Muscle layer of colon (tissue), 2 donors: ENCODE data around the gene TNFSF4.

Experiments
- H3K27ac ChIP-seq: one replicate; pipeline ENCODE4 v1.7.0; 2013; ENCODE audit warnings: low read depth, mild to moderate bottlenecking, low read length, moderate library complexity
- H3K27me3 ChIP-seq, 2 donors: one replicate each; pipeline ENCODE4 v1.7.0; 2013; ENCODE audit warnings: low read length in 2 of 2, mild to moderate bottlenecking in 2 of 2; ENCODE audit not compliant: insufficient read depth in 2 of 2, control insufficient read depth in 1 of 2
- H3K36me3 ChIP-seq: one replicate; pipeline ENCODE4 v1.7.0; 2013; ENCODE audit warnings: mild to moderate bottlenecking, low read length; ENCODE audit not compliant: insufficient read depth
- H3K4me1 ChIP-seq: one replicate; pipeline ENCODE4 v1.7.0; 2013; ENCODE audit warnings: mild to moderate bottlenecking, low read length; ENCODE audit not compliant: insufficient read depth
- H3K4me3 ChIP-seq, 2 donors: one replicate each; pipeline ENCODE4 v1.7.0; 2013; ENCODE audit warnings: low read length in 2 of 2, low read depth in 1 of 2, mild to moderate bottlenecking in 1 of 2, moderate library complexity in 1 of 2
- H3K9ac ChIP-seq: one replicate; pipeline ENCODE4 v1.7.0; 2013; ENCODE audit warnings: low read length
- H3K9me3 ChIP-seq: one replicate; pipeline ENCODE4 v1.7.0; 2013; ENCODE audit warnings: mild to moderate bottlenecking, low read length
- donor health status: abdominal sarcoma.
- donor health status: Adenocarcinoma of cecum.

Gene TNFSF4

DNA sequence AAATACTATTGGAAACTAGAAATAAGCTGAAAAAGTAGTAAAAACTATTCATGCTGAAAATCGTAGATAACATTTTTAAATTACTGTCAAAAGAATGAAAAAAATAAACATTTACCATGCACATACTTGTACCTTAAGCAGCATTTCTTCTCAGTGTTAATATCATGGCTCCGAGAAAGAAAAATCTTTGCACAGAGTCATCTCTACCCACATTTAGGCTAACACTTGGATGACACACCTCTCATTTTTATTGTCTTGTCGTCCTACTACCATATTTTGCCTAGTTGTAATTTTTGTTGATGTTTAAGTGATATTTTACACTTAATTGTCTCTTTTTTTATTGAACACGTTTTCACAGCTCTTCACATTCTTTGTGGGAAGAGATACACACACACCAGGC is 1.7 kb upstream of the TNFSF4 start:
- H3K27ac ChIP-seq, result no peak overlapping the region
- H3K9ac ChIP-seq, result no peak overlapping the region
- no peaks in the 10 kb centered on the region for H3K27me3 ChIP-seq
- no peaks in the 10 kb centered on the region for H3K36me3 ChIP-seq
- peaks cover 8% of the 10 kb centered on the region for H3K4me1 ChIP-seq
- no peak overlapping the region for H3K4me3 ChIP-seq
- no peaks in the 10 kb centered on the region for H3K9me3 ChIP-seq

DNA sequence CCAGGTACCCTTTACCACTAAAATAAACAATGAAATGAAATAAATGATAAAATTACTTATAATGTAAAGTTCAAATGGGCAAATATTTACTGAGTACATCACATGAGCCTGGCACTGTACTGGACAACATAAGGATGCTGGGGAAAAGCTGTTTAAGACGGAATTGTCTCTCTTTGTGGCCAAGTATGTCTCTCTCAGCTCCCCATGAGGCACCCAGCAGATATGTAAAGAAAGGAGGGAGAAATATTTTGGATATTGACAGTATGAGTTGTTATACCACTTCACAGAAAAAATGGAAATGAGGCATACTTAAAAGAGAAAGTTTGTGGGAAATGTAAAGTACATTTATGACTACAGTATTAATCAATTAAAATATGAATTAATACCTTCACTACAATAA is 1.0 kb upstream of the TNFSF4 start:
- H3K27ac ChIP-seq, result no peak overlapping the region

DNA sequence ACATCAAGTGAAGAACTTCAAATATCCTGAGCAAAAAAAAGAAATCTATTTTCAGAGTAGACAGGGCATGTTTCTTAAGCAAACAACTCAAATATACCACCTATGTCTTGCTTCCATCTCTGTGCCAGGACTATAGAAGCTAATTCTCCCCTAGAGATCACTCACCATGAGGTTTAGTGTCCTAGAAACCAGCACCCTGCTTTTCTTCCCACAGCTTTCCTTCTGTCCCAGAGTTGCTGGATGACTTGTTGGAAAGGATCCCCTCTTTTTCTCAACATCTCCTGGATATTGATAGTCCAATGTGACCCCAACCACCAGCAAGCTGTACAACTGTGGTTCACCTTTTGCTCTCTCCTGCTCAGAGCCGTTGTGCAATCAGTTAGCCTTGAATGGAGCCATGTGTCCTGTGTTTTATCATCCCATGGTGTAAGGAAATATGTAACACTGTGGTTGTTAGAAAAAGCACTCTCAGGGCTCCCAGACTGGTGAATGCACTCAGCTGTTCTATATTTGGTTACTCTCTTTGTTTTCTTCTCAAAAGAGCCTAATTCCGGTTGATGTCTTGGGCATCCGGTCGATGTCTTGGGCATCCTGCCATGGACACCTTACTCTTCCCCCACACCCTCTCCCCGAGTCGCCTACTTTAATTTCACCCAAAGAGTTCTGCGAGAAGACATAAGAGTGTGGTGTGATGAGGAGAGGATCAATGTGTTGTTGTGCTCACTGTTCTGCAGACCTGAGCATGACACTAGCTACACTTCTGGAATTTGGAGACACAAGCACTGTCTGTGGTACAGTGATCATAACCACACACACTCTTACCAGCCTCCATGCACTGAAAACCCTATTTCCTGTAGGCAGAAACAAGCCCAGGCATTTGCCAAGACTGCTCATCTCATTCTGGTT is 1.7 kb downstream of the TNFSF4 start:
- H3K4me3 ChIP-seq, result no peak overlapping the region
- no peaks in the 10 kb centered on the region for H3K36me3 ChIP-seq
- no peak overlapping the region for H3K9ac ChIP-seq
- H3K9me3 ChIP-seq, result no peaks in the 10 kb centered on the region
- peaks cover 8% of the 10 kb centered on the region for H3K4me1 ChIP-seq
- no peaks in the 10 kb centered on the region for H3K27me3 ChIP-seq
- H3K27ac ChIP-seq, result no peak overlapping the region

More for the DNA sequence above, 1.0 kb upstream of the TNFSF4 start:
- no peaks in the 10 kb centered on the region for H3K27me3 ChIP-seq
- no peak overlapping the region for H3K9ac ChIP-seq
- H3K4me1 ChIP-seq, result peaks cover 8% of the 10 kb centered on the region
- no peaks in the 10 kb centered on the region for H3K9me3 ChIP-seq
- no peak overlapping the region for H3K4me3 ChIP-seq
- H3K36me3 ChIP-seq, result no peaks in the 10 kb centered on the region

DNA sequence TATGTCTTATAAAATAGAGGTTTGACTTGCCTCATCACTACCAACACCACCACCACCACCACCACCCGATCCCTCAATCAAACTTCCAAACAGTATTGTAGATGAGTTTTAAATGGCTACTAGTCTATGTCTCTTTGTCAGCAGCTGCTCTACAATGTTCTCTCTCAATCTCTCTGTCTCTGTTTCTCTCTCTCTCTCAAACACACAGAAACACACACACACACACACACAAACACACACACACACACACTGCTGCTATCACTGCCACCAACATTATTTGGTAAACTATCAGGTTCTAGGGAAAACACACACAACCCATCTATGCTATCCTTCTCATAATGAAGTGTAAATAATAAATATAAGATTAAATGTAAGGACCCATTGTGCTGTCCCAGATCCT is 2.4 kb downstream of the TNFSF4 start:
- H3K9me3 ChIP-seq, result no peaks in the 10 kb centered on the region
- H3K4me3 ChIP-seq, result no peak overlapping the region
- H3K27ac ChIP-seq, result no peak overlapping the region
- H3K27me3 ChIP-seq, result no peaks in the 10 kb centered on the region
- no peaks in the 10 kb centered on the region for H3K36me3 ChIP-seq
- no peak overlapping the region for H3K9ac ChIP-seq
- peaks cover 8% of the 10 kb centered on the region for H3K4me1 ChIP-seq

DNA sequence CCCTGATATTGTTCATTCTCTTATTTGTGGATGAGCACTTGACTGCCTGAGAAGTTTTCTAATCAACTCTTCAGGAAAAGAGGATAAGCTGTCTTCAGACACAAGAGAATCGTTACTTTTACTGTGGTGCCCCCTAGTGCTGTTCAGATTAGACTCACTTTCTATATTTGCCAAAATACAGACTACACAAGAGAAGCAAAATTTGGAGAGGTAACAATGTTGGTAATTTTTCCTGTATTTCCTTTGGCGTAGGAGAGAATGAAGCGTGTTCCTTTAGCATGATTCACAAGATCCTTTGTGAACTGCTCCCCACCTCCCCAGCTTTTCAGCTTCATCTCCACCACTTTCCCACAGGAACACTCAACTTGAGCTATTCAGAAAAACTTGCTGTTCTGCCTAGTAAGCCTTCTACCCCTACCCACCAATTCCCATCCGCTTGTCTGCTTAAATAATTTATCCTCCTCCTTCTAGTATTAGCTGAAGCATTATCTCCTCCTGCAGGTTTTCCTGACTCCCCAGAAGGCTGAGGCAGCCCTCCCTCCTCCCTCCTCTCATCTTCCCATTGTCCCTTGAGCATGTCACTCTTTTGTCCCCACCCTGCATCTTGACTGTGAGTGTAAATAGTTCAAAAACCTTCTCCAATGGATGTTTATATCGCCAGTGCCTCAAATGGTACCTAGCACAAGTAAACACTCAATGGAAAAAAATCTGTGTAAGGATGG is 4.5 kb downstream of the TNFSF4 start:
- Histone ChIP-seq H3K4me3 (no peak overlapping the region), H3K27ac (no peak overlapping the region), H3K4me1 (peaks cover 8% of the 10 kb centered on the region), H3K27me3 (no peaks in the 10 kb centered on the region), H3K36me3 (no peaks in the 10 kb centered on the region), H3K9ac (no peak overlapping the region), H3K9me3 (no peaks in the 10 kb centered on the region)

DNA sequence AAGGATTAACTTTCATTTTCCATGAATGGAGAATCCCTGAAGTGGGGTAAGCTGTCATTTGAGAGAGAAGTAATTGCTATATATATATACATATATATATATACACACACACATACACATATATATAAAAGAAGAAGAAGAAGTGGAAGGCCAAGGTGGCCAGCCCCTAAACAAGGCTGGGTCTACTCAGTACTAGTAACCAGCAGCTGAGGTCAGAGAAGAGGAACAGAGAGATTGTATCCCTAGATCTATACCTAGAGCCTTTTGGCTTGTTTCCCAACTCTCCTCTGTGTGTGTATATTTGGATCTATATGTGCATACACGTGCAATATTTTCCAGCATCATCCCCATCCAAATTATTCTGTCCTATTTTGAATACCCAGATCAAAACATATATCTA is 5.2 kb downstream of the TNFSF4 start:
- Histone ChIP-seq H3K9me3 (no peaks in the 10 kb centered on the region), H3K27me3 (no peaks in the 10 kb centered on the region), H3K9ac (no peak overlapping the region), H3K27ac (no peak overlapping the region), H3K36me3 (no peaks in the 10 kb centered on the region), H3K4me1 (peaks cover 8% of the 10 kb centered on the region), H3K4me3 (no peak overlapping the region)

DNA sequence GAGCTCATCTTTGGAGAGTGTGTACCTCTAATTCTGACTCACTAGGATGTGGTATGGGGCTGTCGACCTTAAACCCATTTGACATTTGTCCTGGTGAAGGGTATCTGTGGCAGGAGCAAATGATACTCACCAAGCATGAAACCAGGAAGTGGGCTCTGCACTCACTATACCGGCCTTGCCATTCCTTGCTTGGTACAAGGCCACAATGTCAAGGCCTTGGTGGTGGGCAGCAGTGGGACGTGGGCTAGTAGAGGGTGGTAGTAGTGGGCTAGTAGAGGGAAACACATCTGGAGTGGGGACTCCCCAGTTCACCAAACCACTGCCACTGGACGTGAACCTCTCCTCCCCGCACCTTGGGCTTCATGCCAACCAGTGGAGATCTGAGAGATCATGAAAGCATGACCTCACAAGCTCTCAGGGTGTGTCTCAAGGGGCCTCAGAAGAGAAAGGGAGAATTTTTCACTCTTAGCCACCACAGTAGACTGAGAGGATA is 11.5 kb downstream of the TNFSF4 start:
- H3K4me1 ChIP-seq, result peaks cover 8% of the 10 kb centered on the region
- H3K9ac ChIP-seq, result no peak overlapping the region

DNA sequence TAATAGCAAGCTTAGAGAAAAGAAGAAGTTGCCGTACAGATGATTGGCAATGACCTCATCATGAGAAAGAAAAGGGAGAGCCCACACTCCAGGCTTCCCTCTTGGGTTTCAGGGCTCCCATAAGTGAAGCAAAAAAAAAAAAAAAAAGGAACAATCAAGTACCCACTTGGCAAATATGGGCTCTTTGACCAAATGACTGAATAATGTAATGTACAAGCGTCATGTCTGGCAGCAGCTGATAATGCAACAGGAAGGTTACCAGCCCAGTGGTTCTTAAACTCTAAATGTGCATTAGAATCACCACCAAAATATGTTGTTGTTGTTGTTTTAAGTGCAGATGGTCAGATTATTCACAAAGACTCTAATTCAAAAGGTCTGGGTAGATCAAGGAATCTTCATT is 13.5 kb downstream of the TNFSF4 start:
- H3K36me3 ChIP-seq, result no peaks in the 10 kb centered on the region
- H3K27ac ChIP-seq, result no peak overlapping the region
- H3K9me3 ChIP-seq, result no peaks in the 10 kb centered on the region
- H3K9ac ChIP-seq, result no peak overlapping the region
- peaks cover 16% of the 10 kb centered on the region for H3K4me1 ChIP-seq
- H3K27me3 ChIP-seq, result no peaks in the 10 kb centered on the region
- no peak overlapping the region for H3K4me3 ChIP-seq

More for the DNA sequence above, 11.5 kb downstream of the TNFSF4 start:
- no peak overlapping the region for H3K27ac ChIP-seq
- H3K27me3 ChIP-seq, result no peaks in the 10 kb centered on the region
- no peak overlapping the region for H3K4me3 ChIP-seq
- no peaks in the 10 kb centered on the region for H3K9me3 ChIP-seq
- no peaks in the 10 kb centered on the region for H3K36me3 ChIP-seq

DNA sequence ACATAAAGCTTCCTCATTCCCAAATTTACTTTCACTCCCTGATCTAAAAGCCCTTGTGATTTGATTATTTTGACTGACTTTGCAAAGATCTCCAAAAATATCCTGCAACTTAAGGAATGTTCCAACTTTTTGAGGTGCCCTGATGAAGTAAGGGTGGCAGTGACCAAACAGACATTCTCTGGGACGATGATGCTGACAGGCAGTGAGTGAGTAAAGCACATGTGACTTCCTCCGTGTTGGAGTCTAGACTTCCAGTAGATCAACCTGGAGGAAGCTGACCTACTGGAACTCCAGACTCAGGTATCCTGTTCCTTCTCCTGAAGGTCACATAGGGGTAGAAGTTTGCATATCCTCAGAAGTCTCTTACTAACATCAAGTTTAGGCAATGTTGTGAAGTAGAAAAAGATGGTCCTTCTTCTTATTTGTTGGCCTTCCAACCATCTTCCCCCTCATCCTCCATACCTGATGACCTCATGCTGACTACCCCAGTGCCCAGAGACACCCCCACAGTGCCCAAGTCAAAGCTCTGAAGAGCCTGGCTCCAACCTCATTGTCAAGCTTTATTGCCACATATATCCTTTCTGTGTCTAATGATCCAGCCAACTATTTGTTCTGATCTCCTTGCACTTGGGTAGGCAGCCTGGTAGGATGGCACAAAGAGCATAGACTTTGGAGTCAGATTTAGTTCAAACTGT is 16.0 kb downstream of the TNFSF4 start:
- no peak overlapping the region for H3K27ac ChIP-seq
- H3K9ac ChIP-seq, result no peak overlapping the region
- no peaks in the 10 kb centered on the region for H3K36me3 ChIP-seq
- H3K27me3 ChIP-seq, result no peaks in the 10 kb centered on the region
- H3K4me3 ChIP-seq, result no peak overlapping the region
- peaks cover 16% of the 10 kb centered on the region for H3K4me1 ChIP-seq
- H3K9me3 ChIP-seq, result no peaks in the 10 kb centered on the region

DNA sequence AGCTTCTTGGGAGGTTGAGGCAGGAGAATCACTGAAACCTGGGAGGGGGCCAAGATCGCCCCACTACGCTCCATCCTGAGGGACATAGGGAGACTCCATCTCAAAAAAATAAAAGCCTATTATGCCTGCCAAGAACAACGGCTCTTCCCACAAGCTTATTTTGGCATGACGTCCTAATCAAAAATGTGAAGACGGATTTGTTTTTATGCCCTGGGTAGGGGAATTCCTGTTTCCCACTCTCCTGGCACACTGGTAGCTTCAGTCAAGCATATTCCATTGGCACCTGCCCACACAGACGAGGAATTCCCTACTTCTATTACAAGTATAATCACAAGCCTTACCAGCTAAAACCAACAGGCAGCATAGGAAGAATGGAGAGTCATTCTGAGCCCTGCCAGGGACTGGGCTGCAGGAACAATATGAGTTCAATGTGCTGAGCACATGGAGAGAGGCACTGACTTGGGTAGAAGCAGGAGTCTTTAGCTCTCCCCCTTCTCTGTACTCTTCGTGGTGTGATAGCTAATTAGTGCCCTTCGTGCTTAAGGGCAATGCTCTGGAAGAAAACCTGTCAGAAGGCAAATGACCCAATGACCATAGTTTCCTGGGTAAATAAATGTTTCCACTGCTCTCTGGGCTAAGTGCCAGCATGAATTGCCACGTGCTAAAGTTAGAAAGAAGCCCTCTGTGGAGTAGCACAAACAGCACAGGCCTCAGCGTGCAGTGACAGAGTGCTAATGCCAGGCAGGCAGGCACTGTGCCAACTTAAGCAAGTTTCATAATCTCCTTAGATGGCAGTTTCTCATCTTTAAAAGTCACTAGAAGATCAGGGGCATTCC is 16.8 kb downstream of the TNFSF4 start:
- no peak overlapping the region for H3K9ac ChIP-seq
- H3K27ac ChIP-seq, result peak overlapping the region; percentile 26
- H3K9me3 ChIP-seq, result no peaks in the 10 kb centered on the region
- no peaks in the 10 kb centered on the region for H3K27me3 ChIP-seq
- peaks cover 16% of the 10 kb centered on the region for H3K4me1 ChIP-seq
- H3K36me3 ChIP-seq, result no peaks in the 10 kb centered on the region
- no peak overlapping the region for H3K4me3 ChIP-seq
